HepG2 (cell line): Measurements from ENCODE around the gene NAT14. TPM values are rescaled to one million over a fixed set of nuclear protein-coding genes. Genes with fewer than 3 reads are reported as not detected.

Source experiments
- CEBPB ChIP-seq: IDR thresholded peaks from 2 replicates; pipeline ENCODE4 v1.6.1; 2011; ENCODE audit warnings: low read depth, low read length, improper control_type of control experiment, borderline replicate concordance
- CHD4 ChIP-seq: fragments of 200-600 bp; sonication (generic); IDR thresholded peaks from 2 replicates; pipeline ENCODE4 v1.7.0; 2017; ENCODE audit warnings: mild to moderate bottlenecking, low read length, borderline replicate concordance
- KDM4B ChIP-seq: sonication (generic); formaldehyde crosslinking; IDR thresholded peaks from 2 replicates; pipeline ENCODE4 v1.4.0; 2020; ENCODE audit warnings: missing genetic modification reagents
- SALL2 ChIP-seq: sonication (generic); formaldehyde crosslinking; IDR thresholded peaks from 2 replicates; pipeline ENCODE4 v1.8.1; 2023; ENCODE audit warnings: mild to moderate bottlenecking, missing genetic modification reagents, inconsistent platforms
- SNAPC2 ChIP-seq: sonication (generic); formaldehyde crosslinking; IDR thresholded peaks from 2 replicates; pipeline ENCODE4 v1.8.1; 2022; ENCODE audit warnings: mild to moderate bottlenecking, missing genetic modification reagents
- TAF15 ChIP-seq: fragments of 200-400 bp; formaldehyde crosslinking; IDR thresholded peaks from one replicate; pipeline ENCODE4 v1.6.1; 2018; ENCODE audit warnings: mild to moderate bottlenecking, low read depth, low read length; ENCODE audit not compliant: poor library complexity, severe bottlenecking
- TRIM24 ChIP-seq: sonication (generic); formaldehyde crosslinking; IDR thresholded peaks from 2 replicates; pipeline ENCODE4 v1.8.0; 2022; ENCODE audit warnings: mild to moderate bottlenecking, missing genetic modification reagents
- ZIK1 ChIP-seq: sonication (generic); formaldehyde crosslinking; IDR thresholded peaks from 2 replicates; pipeline ENCODE4 v1.5.0; 2020; ENCODE audit warnings: mild to moderate bottlenecking, low read depth, missing genetic modification reagents, borderline replicate concordance
- ZNF253 ChIP-seq: sonication (generic); formaldehyde crosslinking; IDR thresholded peaks from 2 replicates; pipeline ENCODE4 v1.8.0; 2022; ENCODE audit warnings: mild to moderate bottlenecking, missing genetic modification reagents, borderline replicate concordance
- ZNF562 ChIP-seq: sonication (generic); formaldehyde crosslinking; IDR thresholded peaks from 2 replicates; pipeline ENCODE4 v1.8.0; 2022; ENCODE audit warnings: missing genetic modification reagents, borderline replicate concordance
- polyA plus RNA-seq, 8 experiments: library from polyadenylated mRNA; depleted of rRNA in 3 of 8; stranded (reverse) in 7 of 8; unstranded in 1 of 8; fragments of >200 nt; fragmentation: Illumina TruSeq in 4 of 8; extraction: Trizol in 4 of 8; gene quantifications; 2 replicates each; pipeline versions ENCODE4 v1.2.1 to v1.2.3, GENCODE V29; 2011 to 2016; ENCODE audit warnings: low read depth in 4 of 8, missing spikeins in 1 of 8, mixed read lengths in 1 of 8; ENCODE audit not compliant: insufficient read depth in 1 of 8
- total RNA-seq, 5 experiments: library from RNA; depleted of rRNA; stranded (reverse); fragments of >200 nt; fragmentation: Illumina TruSeq; extraction: Trizol; gene quantifications; 2 replicates each; pipeline ENCODE4 v1.2.3, GENCODE V29; 2016; ENCODE audit warnings: low read depth in 1 of 5
- TF ChIP-seq, protein P1 (sequence below): sonication (generic); formaldehyde crosslinking; IDR thresholded peaks from 2 replicates; pipeline ENCODE4 v1.4.0; 2020; ENCODE audit warnings: missing genetic modification reagents
- TF ChIP-seq, protein P2 (sequence below): sonication (generic); formaldehyde crosslinking; IDR thresholded peaks from 2 replicates; pipeline ENCODE4 v1.4.0; 2020; ENCODE audit warnings: missing genetic modification reagents
- TF ChIP-seq, protein P3 (sequence below): sonication (generic); formaldehyde crosslinking; IDR thresholded peaks from 2 replicates; pipeline ENCODE4 v1.9.0; 2021; ENCODE audit warnings: missing genetic modification reagents, borderline replicate concordance
- TF ChIP-seq, protein P4 (sequence below), 2 experiments: IDR thresholded peaks; 2 replicates each; pipeline ENCODE4 v1.6.1; 2011 to 2012; ENCODE audit warnings: low read length in 2 of 2, borderline replicate concordance in 1 of 2, low read depth in 1 of 2, mild to moderate bottlenecking in 1 of 2, moderate library complexity in 1 of 2
- TF ChIP-seq, protein P5 (sequence below): sonication (generic); formaldehyde crosslinking; IDR thresholded peaks from 2 replicates; pipeline ENCODE4 v1.8.1; 2023; ENCODE audit warnings: mild to moderate bottlenecking, missing genetic modification reagents
- TF ChIP-seq, protein P6 (sequence below): IDR thresholded peaks from 2 replicates; pipeline ENCODE4 v1.6.1; 2016; ENCODE audit warnings: mild to moderate bottlenecking, missing biosample characterization, missing genetic modification reagents

The NAT14 gene
- total and polyA plus RNA-seq, 2 of the 13 experiments (the other 11 are each of a cell fraction or from before 2014, with no cell fraction given), result 20.7 to 22.3 TPM

DNA sequence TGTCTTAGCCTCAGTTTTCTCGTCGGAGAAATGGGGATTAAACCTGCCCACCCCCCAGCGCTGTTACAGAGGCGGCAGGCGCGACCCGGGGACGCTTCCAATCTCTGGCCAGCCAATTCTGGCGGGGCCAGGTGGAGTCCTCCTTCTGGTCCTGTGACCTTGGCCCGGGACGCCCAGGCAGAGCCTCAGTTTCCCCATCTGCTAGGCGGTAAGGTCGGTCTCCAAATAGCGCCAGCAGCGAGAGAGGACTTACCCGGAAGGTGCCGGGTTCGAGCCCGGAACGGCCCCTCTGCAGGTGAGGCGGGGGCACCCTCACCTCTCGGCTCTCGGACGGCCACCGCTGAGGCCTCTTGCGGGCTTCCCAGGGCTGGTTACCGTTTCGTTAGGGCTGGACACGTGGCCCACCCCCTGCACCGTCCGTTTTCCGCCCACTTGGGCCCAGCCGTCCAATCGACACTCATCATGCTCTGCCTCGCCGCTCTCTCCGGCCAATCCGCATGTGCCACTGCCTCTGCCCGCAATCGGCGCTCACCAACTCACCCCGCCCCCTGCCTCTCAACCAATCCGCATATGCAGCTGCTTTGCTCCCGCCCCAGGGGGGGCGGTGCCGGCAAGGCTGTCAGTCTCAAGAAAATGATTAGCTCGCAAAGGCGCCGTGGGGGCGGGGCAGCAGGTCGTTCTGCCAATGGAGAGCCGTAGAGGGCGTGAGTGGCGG is 23.6 kb upstream of the NAT14 start, which contains the start of gene ISOC2 (continued):
- TF ChIP-seq, protein P1, sequence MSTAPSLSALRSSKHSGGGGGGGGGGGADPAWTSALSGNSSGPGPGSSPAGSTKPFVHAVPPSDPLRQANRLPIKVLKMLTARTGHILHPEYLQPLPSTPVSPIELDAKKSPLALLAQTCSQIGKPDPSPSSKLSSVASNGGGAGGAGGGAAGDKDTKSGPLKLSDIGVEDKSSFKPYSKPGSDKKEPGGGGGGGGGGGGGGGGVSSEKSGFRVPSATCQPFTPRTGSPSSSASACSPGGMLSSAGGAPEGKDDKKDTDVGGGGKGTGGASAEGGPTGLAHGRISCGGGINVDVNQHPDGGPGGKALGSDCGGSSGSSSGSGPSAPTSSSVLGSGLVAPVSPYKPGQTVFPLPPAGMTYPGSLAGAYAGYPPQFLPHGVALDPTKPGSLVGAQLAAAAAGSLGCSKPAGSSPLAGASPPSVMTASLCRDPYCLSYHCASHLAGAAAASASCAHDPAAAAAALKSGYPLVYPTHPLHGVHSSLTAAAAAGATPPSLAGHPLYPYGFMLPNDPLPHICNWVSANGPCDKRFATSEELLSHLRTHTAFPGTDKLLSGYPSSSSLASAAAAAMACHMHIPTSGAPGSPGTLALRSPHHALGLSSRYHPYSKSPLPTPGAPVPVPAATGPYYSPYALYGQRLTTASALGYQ (CRISPR knock-in tag), result peak; percentile 44; the same call in 1 of the 2 replicates
- TF ChIP-seq KDM4B (CRISPR knock-in tag) (peak; percentile 56; the same call in 1 of the 2 replicates), CEBPB (no peak), SALL2 (CRISPR knock-in tag) (no peak), ZIK1 (peak; percentile 86), SNAPC2 (CRISPR knock-in tag) (no peak; the same call in 1 of the 2 replicates), ZNF253 (CRISPR knock-in tag) (no peak), TAF15 (no peak), CHD4 (peak; percentile 100), ZNF562 (CRISPR knock-in tag) (no peak), TRIM24 (CRISPR knock-in tag) (no peak)
- TF ChIP-seq, protein P2, sequence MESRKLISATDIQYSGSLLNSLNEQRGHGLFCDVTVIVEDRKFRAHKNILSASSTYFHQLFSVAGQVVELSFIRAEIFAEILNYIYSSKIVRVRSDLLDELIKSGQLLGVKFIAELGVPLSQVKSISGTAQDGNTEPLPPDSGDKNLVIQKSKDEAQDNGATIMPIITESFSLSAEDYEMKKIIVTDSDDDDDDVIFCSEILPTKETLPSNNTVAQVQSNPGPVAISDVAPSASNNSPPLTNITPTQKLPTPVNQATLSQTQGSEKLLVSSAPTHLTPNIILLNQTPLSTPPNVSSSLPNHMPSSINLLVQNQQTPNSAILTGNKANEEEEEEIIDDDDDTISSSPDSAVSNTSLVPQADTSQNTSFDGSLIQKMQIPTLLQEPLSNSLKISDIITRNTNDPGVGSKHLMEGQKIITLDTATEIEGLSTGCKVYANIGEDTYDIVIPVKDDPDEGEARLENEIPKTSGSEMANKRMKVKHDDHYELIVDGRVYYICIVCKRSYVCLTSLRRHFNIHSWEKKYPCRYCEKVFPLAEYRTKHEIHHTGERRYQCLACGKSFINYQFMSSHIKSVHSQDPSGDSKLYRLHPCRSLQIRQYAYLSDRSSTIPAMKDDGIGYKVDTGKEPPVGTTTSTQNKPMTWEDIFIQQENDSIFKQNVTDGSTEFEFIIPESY, result no peak
- TF ChIP-seq, protein P3, sequence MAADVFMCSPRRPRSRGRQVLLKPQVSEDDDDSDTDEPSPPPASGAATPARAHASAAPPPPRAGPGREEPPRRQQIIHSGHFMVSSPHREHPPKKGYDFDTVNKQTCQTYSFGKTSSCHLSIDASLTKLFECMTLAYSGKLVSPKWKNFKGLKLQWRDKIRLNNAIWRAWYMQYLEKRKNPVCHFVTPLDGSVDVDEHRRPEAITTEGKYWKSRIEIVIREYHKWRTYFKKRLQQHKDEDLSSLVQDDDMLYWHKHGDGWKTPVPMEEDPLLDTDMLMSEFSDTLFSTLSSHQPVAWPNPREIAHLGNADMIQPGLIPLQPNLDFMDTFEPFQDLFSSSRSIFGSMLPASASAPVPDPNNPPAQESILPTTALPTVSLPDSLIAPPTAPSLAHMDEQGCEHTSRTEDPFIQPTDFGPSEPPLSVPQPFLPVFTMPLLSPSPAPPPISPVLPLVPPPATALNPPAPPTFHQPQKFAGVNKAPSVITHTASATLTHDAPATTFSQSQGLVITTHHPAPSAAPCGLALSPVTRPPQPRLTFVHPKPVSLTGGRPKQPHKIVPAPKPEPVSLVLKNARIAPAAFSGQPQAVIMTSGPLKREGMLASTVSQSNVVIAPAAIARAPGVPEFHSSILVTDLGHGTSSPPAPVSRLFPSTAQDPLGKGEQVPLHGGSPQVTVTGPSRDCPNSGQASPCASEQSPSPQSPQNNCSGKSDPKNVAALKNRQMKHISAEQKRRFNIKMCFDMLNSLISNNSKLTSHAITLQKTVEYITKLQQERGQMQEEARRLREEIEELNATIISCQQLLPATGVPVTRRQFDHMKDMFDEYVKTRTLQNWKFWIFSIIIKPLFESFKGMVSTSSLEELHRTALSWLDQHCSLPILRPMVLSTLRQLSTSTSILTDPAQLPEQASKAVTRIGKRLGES (CRISPR knock-in tag), result no peak
- TF ChIP-seq, protein P4, sequence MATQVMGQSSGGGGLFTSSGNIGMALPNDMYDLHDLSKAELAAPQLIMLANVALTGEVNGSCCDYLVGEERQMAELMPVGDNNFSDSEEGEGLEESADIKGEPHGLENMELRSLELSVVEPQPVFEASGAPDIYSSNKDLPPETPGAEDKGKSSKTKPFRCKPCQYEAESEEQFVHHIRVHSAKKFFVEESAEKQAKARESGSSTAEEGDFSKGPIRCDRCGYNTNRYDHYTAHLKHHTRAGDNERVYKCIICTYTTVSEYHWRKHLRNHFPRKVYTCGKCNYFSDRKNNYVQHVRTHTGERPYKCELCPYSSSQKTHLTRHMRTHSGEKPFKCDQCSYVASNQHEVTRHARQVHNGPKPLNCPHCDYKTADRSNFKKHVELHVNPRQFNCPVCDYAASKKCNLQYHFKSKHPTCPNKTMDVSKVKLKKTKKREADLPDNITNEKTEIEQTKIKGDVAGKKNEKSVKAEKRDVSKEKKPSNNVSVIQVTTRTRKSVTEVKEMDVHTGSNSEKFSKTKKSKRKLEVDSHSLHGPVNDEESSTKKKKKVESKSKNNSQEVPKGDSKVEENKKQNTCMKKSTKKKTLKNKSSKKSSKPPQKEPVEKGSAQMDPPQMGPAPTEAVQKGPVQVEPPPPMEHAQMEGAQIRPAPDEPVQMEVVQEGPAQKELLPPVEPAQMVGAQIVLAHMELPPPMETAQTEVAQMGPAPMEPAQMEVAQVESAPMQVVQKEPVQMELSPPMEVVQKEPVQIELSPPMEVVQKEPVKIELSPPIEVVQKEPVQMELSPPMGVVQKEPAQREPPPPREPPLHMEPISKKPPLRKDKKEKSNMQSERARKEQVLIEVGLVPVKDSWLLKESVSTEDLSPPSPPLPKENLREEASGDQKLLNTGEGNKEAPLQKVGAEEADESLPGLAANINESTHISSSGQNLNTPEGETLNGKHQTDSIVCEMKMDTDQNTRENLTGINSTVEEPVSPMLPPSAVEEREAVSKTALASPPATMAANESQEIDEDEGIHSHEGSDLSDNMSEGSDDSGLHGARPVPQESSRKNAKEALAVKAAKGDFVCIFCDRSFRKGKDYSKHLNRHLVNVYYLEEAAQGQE (IDR thresholded peaks at IDR 0.05; ENCODE audit: borderline replicate concordance in 1 of 2, low read depth in 1 of 2, low read length in 2 of 2), result no peak
- TF ChIP-seq, protein P5, sequence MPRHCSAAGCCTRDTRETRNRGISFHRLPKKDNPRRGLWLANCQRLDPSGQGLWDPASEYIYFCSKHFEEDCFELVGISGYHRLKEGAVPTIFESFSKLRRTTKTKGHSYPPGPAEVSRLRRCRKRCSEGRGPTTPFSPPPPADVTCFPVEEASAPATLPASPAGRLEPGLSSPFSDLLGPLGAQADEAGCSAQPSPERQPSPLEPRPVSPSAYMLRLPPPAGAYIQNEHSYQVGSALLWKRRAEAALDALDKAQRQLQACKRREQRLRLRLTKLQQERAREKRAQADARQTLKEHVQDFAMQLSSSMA, result no peak; the same call in 1 of the 2 replicates
- TF ChIP-seq, protein P6, sequence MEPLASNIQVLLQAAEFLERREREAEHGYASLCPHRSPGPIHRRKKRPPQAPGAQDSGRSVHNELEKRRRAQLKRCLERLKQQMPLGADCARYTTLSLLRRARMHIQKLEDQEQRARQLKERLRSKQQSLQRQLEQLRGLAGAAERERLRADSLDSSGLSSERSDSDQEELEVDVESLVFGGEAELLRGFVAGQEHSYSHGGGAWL, result 0 out of 2 replicates have a peak, but pooled peaks have one; percentile 81
